Measurements from ENCODE around the gene TSR2.
"Not testable (repeated sequence)": the region's sequence is repeated elsewhere in the genome, so short reads cannot be mapped to it uniquely, and the experiment has no call there.

The TSR2 gene

GRCh38 chrX:54483946-54484345 lies 43.7 kb downstream of the TSR2 start:
- H3K9me3 ChIP-seq (ENCODE audit: insufficient read depth, low read length): no peaks in the 10 kb centered on the region
- no peaks in the 10 kb centered on the region for H4K20me1 ChIP-seq (ENCODE audit: insufficient read depth, low read length)
- H3K36me3 ChIP-seq (replicated peaks; ENCODE audit: low read depth, low read length): no peaks in the 10 kb centered on the region
- no peaks in the 10 kb centered on the region for H3K79me2 ChIP-seq (ENCODE audit: low read length)
- H3K4me1 ChIP-seq (ENCODE audit: low read length): no peaks in the 10 kb centered on the region
- no peaks in the 10 kb centered on the region for H3K27me3 ChIP-seq (ENCODE audit: low read depth, low read length)
- H2AFZ ChIP-seq (ENCODE audit: low read depth, low read length): no peak overlapping the region
- H3K4me3 ChIP-seq (ENCODE audit: low read length): no peak overlapping the region
- H3K9ac ChIP-seq (ENCODE audit: low read length): no peak overlapping the region
- no peak overlapping the region for H3K27ac ChIP-seq (ENCODE audit: low read length)
- no peak for TF ChIP-seq CTCF (IDR thresholded peaks at IDR 0.05; ENCODE audit: low read depth, low read length)
- TF ChIP-seq EZH2phosphoT487 (IDR thresholded peaks at IDR 0.05; ENCODE audit: low read depth): no peak
- H3K4me2 ChIP-seq (ENCODE audit: low read length): no peak overlapping the region

- no peaks in the 10 kb centered on the region for H3K9me3 ChIP-seq (ENCODE audit: insufficient read depth, low read length)
- H3K4me1 ChIP-seq (ENCODE audit: low read length): no peaks in the 10 kb centered on the region
- no peak overlapping the region for H3K4me2 ChIP-seq (ENCODE audit: low read length)
- H3K4me3 ChIP-seq (ENCODE audit: low read length): no peak overlapping the region
- no peaks in the 10 kb centered on the region for H3K36me3 ChIP-seq (replicated peaks; ENCODE audit: low read depth, low read length)
- no peaks in the 10 kb centered on the region for H3K79me2 ChIP-seq (ENCODE audit: low read length)
- H3K27me3 ChIP-seq (ENCODE audit: low read depth, low read length): no peaks in the 10 kb centered on the region
- TF ChIP-seq EZH2phosphoT487 (IDR thresholded peaks at IDR 0.05; ENCODE audit: low read depth) (no peak), CTCF (IDR thresholded peaks at IDR 0.05; ENCODE audit: low read depth, low read length) (no peak)
- H3K27ac ChIP-seq (ENCODE audit: low read length): no peak overlapping the region
- no peak overlapping the region for H3K9ac ChIP-seq (ENCODE audit: low read length)
- no peaks in the 10 kb centered on the region for H4K20me1 ChIP-seq (ENCODE audit: insufficient read depth, low read length)
- no peak overlapping the region for H2AFZ ChIP-seq (ENCODE audit: low read depth, low read length)
Measured at GRCh38 chrX:54484666-54485065, 44.5 kb downstream of the TSR2 start.

- H2AFZ ChIP-seq (ENCODE audit: low read depth, low read length); H3K4me1 ChIP-seq (ENCODE audit: low read length); H4K20me1 ChIP-seq (ENCODE audit: insufficient read depth, low read length); H3K4me2 ChIP-seq (ENCODE audit: low read length); H3K27me3 ChIP-seq (ENCODE audit: low read depth, low read length); H3K9ac ChIP-seq (ENCODE audit: low read length); H3K9me3 ChIP-seq (ENCODE audit: insufficient read depth, low read length); H3K79me2 ChIP-seq (ENCODE audit: low read length); H3K36me3 ChIP-seq (replicated peaks; ENCODE audit: low read depth, low read length); H3K4me3 ChIP-seq (ENCODE audit: low read length); H3K27ac ChIP-seq (ENCODE audit: low read length): not testable (repeated sequence)
Measured at GRCh38 chrX:54489819-54490218, 49.6 kb downstream of the TSR2 start.

GRCh38 chrX:54492340-54492739 lies 52.1 kb downstream of the TSR2 start:
- Histone ChIP-seq H3K4me2 (ENCODE audit: low read length) (no peak overlapping the region), H3K27me3 (ENCODE audit: low read depth, low read length) (no peaks in the 10 kb centered on the region), H3K27ac (ENCODE audit: low read length) (no peak overlapping the region), H2AFZ (ENCODE audit: low read depth, low read length) (no peak overlapping the region), H3K9me3 (ENCODE audit: insufficient read depth, low read length) (no peaks in the 10 kb centered on the region), H3K4me3 (ENCODE audit: low read length) (no peak overlapping the region), H3K4me1 (ENCODE audit: low read length) (no peaks in the 10 kb centered on the region), H4K20me1 (ENCODE audit: insufficient read depth, low read length) (no peaks in the 10 kb centered on the region), H3K9ac (ENCODE audit: low read length) (no peak overlapping the region), H3K36me3 (replicated peaks; ENCODE audit: low read depth, low read length) (no peaks in the 10 kb centered on the region), H3K79me2 (ENCODE audit: low read length) (no peaks in the 10 kb centered on the region)
- TF ChIP-seq EZH2phosphoT487 (IDR thresholded peaks at IDR 0.05; ENCODE audit: low read depth): no peak
- TF ChIP-seq CTCF (IDR thresholded peaks at IDR 0.05; ENCODE audit: low read depth, low read length): no peak

All from OCI-LY3 (cell line).